IMR-90 (cell line): ENCODE data around the gene SEMA6C. TPM values are rescaled to one million over a fixed set of nuclear protein-coding genes. Genes with fewer than 3 reads are reported as not detected.
A peak's percentile ranks its signal among the peaks of the same experiment; 100 is the strongest.

ENCODE experiments used
- ATAC-seq: fragments of 200-7000 bp; cut with Tn5 transposase; 2 replicates; pipeline ENCODE4 v1.9.1; 2020; ENCODE audit warnings: low read depth, mild to moderate bottlenecking, moderate library complexity
- BruUV-seq: library from RNA; stranded (reverse); fragments of 400-500 nt; replicated peaks from 2 replicates; lab custom pipeline; 2021; lab: Mats Ljungman, UMichigan
- CTCF ChIA-PET: fragments of 300-600 bp; formaldehyde crosslinking; extraction: SDS; loops from one replicate; lab custom pipeline; 2021; ENCODE audit warnings: antibody characterized with exemption; lab: Yijun Ruan, JAX
- POLR2A ChIA-PET: fragments of 300-600 bp; sonication (Branson Sonifier 250); formaldehyde crosslinking; loops from one replicate; lab custom pipeline; 2022; ENCODE audit warnings: antibody characterized with exemption; ENCODE audit not compliant: unreplicated experiment; lab: Charles Lee
- DNase-seq: peaks from one replicate; pipeline ENCODE4 v3.0.0; 2013
- H2AFZ ChIP-seq: replicated peaks from 2 replicates; pipeline ENCODE3; 2013; ENCODE audit warnings: low read length, mild to moderate bottlenecking; ENCODE audit not compliant: poor library complexity
- H2AK5ac ChIP-seq: 2 replicates; pipeline ENCODE4 v1.6.1; 2013; ENCODE audit warnings: low read depth, low read length, inconsistent platforms
- H2AK9ac ChIP-seq: replicated peaks from 2 replicates; pipeline ENCODE3; 2013; ENCODE audit warnings: mild to moderate bottlenecking, low read depth, low read length, moderate library complexity; ENCODE audit not compliant: poor library complexity
- H2BK120ac ChIP-seq: 2 replicates; pipeline ENCODE4 v1.6.1; 2013; ENCODE audit warnings: low read depth, low read length, inconsistent platforms
- H2BK15ac ChIP-seq: 3 replicates; pipeline ENCODE4 v1.6.1; 2013; ENCODE audit warnings: low read depth, low read length, inconsistent platforms
- H2BK20ac ChIP-seq: 2 replicates; pipeline ENCODE4 v1.6.1; 2013; ENCODE audit warnings: low read depth, mild to moderate bottlenecking, inconsistent platforms, low read length, moderate library complexity
- H2BK5ac ChIP-seq: 2 replicates; pipeline ENCODE4 v1.6.1; 2013; ENCODE audit warnings: mild to moderate bottlenecking, low read depth, low read length, inconsistent platforms; ENCODE audit not compliant: poor library complexity, severe bottlenecking
- H3K14ac ChIP-seq: replicated peaks from 2 replicates; pipeline ENCODE4 v1.6.1; 2013; ENCODE audit warnings: low read depth, low read length, inconsistent platforms
- H3K18ac ChIP-seq: 2 replicates; pipeline ENCODE4 v1.6.1; 2013; ENCODE audit warnings: low read depth, low read length, control low read depth
- H3K23ac ChIP-seq: 2 replicates; pipeline ENCODE4 v1.6.1; 2013; ENCODE audit warnings: low read depth, low read length, inconsistent platforms
- H3K27ac ChIP-seq: 2 replicates; pipeline ENCODE4 v1.5.1; 2013; ENCODE audit warnings: mild to moderate bottlenecking, control low read depth, low read length; ENCODE audit not compliant: insufficient read depth
- H3K27me3 ChIP-seq: 2 replicates; pipeline ENCODE4 v1.6.1; 2013; ENCODE audit warnings: low read length; ENCODE audit not compliant: control insufficient read depth, insufficient read depth
- H3K36me3 ChIP-seq: 2 replicates; pipeline ENCODE4 v1.6.1; 2013; ENCODE audit warnings: low read length, mixed read lengths; ENCODE audit not compliant: control insufficient read depth, insufficient read depth
- H3K4ac ChIP-seq: 2 replicates; pipeline ENCODE4 v1.6.1; 2013; ENCODE audit warnings: low read depth, low read length, inconsistent platforms
- H3K4me1 ChIP-seq: 2 replicates; pipeline ENCODE4 v1.6.1; 2013; ENCODE audit warnings: low read length, mixed read lengths; ENCODE audit not compliant: control insufficient read depth, insufficient read depth
- H3K4me2 ChIP-seq: 2 replicates; pipeline ENCODE4 v1.6.1; 2013; ENCODE audit warnings: low read depth, mild to moderate bottlenecking, control low read depth, low read length, moderate library complexity
- H3K4me3 ChIP-seq: 2 replicates; pipeline ENCODE4 v1.5.1; 2013; ENCODE audit warnings: low read depth, mild to moderate bottlenecking, control low read depth, low read length, moderate library complexity; ENCODE audit not compliant: insufficient read depth
- H3K56ac ChIP-seq: 2 replicates; pipeline ENCODE4 v1.6.1; 2013; ENCODE audit warnings: low read length, inconsistent platforms; ENCODE audit not compliant: insufficient read depth; ENCODE audit errors: extremely low read depth
- H3K79me1 ChIP-seq, 2 experiments: 2 replicates each; pipeline ENCODE4 v1.6.1; 2013; ENCODE audit warnings: low read length in 2 of 2, inconsistent platforms in 1 of 2, low read depth in 1 of 2
- H3K9ac ChIP-seq: 2 replicates; pipeline ENCODE4 v1.6.1; 2013; ENCODE audit warnings: low read depth, low read length, control low read depth
- H3K9me1 ChIP-seq: 2 replicates; pipeline ENCODE4 v1.6.1; 2013; ENCODE audit warnings: low read length, inconsistent platforms; ENCODE audit not compliant: insufficient read depth
- H3K9me3 ChIP-seq: 2 replicates; pipeline ENCODE4 v1.6.1; 2013; ENCODE audit warnings: low read length; ENCODE audit not compliant: control insufficient read depth, insufficient read depth
- H4K20me1 ChIP-seq: 2 replicates; pipeline ENCODE4 v1.6.1; 2013; ENCODE audit warnings: low read length, inconsistent platforms; ENCODE audit not compliant: insufficient read depth
- H4K5ac ChIP-seq: 2 replicates; pipeline ENCODE4 v1.6.1; 2013; ENCODE audit warnings: mild to moderate bottlenecking, low read depth, low read length, control low read depth
- H4K8ac ChIP-seq, 2 experiments: 2 replicates each; pipeline ENCODE4 v1.6.1; 2013; ENCODE audit warnings: low read depth in 2 of 2, low read length in 2 of 2, control low read depth in 1 of 2, inconsistent platforms in 1 of 2
- H4K91ac ChIP-seq: 2 replicates; pipeline ENCODE4 v1.6.1; 2013; ENCODE audit warnings: low read depth, low read length, inconsistent platforms; ENCODE audit not compliant: insufficient read depth
- BHLHE40 ChIP-seq: fragments of 150-350 bp; IDR thresholded peaks from 2 replicates; pipeline ENCODE4 v1.6.1; 2016; ENCODE audit warnings: mild to moderate bottlenecking, low read depth, low read length
- CEBPB ChIP-seq: IDR thresholded peaks from 2 replicates; pipeline ENCODE4 v1.6.1; 2012; ENCODE audit warnings: low read depth, low read length, improper control_type of control experiment
- CHD1 ChIP-seq: IDR thresholded peaks from 2 replicates; pipeline ENCODE4 v1.6.1; 2012; ENCODE audit warnings: low read depth, low read length, improper control_type of control experiment
- FOS ChIP-seq: fragments of 150-350 bp; IDR thresholded peaks from 2 replicates; pipeline ENCODE4 v1.6.1; 2016; ENCODE audit warnings: low read depth, low read length
- MAFK ChIP-seq: IDR thresholded peaks from 2 replicates; pipeline ENCODE4 v1.6.1; 2012; ENCODE audit warnings: low read depth, low read length, improper control_type of control experiment
- MAZ ChIP-seq: IDR thresholded peaks from 2 replicates; pipeline ENCODE4 v1.6.1; 2012; ENCODE audit warnings: low read depth, mild to moderate bottlenecking, low read length, improper control_type of control experiment, moderate library complexity, borderline replicate concordance
- MXI1 ChIP-seq: IDR thresholded peaks from 2 replicates; pipeline ENCODE4 v1.6.1; 2012; ENCODE audit warnings: low read depth, mild to moderate bottlenecking, low read length, moderate library complexity, borderline replicate concordance
- NFE2L2 ChIP-seq: fragments of 150-350 bp; IDR thresholded peaks from 2 replicates; pipeline ENCODE4 v1.6.1; 2016; ENCODE audit warnings: low read depth, mild to moderate bottlenecking, low read length
- POLR2A ChIP-seq: IDR thresholded peaks from 2 replicates; pipeline ENCODE4 v1.6.1; 2012; ENCODE audit warnings: mild to moderate bottlenecking, low read depth, low read length
- RAD21 ChIP-seq: IDR thresholded peaks from 2 replicates; pipeline ENCODE4 v1.6.1; 2012; ENCODE audit warnings: low read length, improper control_type of control experiment
- RCOR1 ChIP-seq: IDR thresholded peaks from 2 replicates; pipeline ENCODE4 v1.6.1; 2012; ENCODE audit warnings: mild to moderate bottlenecking, low read length, improper control_type of control experiment; ENCODE audit not compliant: insufficient replicate concordance
- RFX5 ChIP-seq: IDR thresholded peaks from 2 replicates; pipeline ENCODE4 v1.8.0; 2012; ENCODE audit warnings: low read depth, mild to moderate bottlenecking, low read length, moderate library complexity
- SMC3 ChIP-seq: fragments of 150-350 bp; IDR thresholded peaks from 2 replicates; pipeline ENCODE4 v1.6.1; 2016; ENCODE audit warnings: low read depth, mild to moderate bottlenecking, antibody characterized with exemption, low read length, moderate library complexity
- WGBS, 2 experiments: methylation state at CpG; one replicate each; pipeline versions ENCODE4 v1.1.5 to v1.1.7; 2013; ENCODE audit warnings: missing lambda C conversion rate in 2 of 2; ENCODE audit not compliant: insufficient read length in 1 of 2; ENCODE audit errors: extremely low coverage in 2 of 2; 5-methylcytosine and 5-hydroxymethylcytosine counted together
- dilution Hi-C: fragments of 300-500 bp; cut with HindIII; formaldehyde crosslinking; loops from one replicate; pipeline ENCODE4 v1.14.3; 2018; ENCODE audit warnings: low sequenced_read_pairs; ENCODE audit not compliant: unreplicated experiment
- in situ Hi-C: fragments of 300-500 bp; cut with MboI; formaldehyde crosslinking; loops from 3 replicates; pipeline ENCODE4 v1.14.3; 2019; ENCODE audit warnings: low sequenced_read_pairs, inconsistent platforms, mixed read lengths
- intact Hi-C: fragments of 100-400 bp; cut with micrococcal nuclease; formaldehyde crosslinking; loops from 2 replicates; pipeline ENCODE4 v1.10.0; 2022
- polyA plus RNA-seq, 3 experiments: library from polyadenylated mRNA; depleted of rRNA; stranded (reverse); fragments of >200 nt; gene quantifications; 2 replicates each; pipeline ENCODE4 v1.2.3, GENCODE V29; 2012; ENCODE audit warnings: low replicate concordance in 1 of 3
- total RNA-seq: library from RNA; depleted of rRNA; stranded (reverse); fragments of >200 nt; gene quantifications from 2 replicates; pipeline ENCODE4 v1.2.3, GENCODE V29; 2012
- TF ChIP-seq, protein P1 (sequence below): fragments of 150-350 bp; IDR thresholded peaks from 2 replicates; pipeline ENCODE4 v1.6.1; 2016; ENCODE audit warnings: low read depth, mild to moderate bottlenecking, low read length, moderate library complexity, borderline replicate concordance
- TF ChIP-seq, protein P2 (sequence below): conservative IDR thresholded peaks from 2 replicates; pipeline ENCODE4 v1.5.1; 2012; ENCODE audit warnings: mild to moderate bottlenecking, low read depth, low read length, improper control_type of control experiment
- TF ChIP-seq, protein P3 (sequence below): fragments of 150-350 bp; IDR thresholded peaks from 2 replicates; pipeline ENCODE4 v1.6.1; 2017; ENCODE audit warnings: mild to moderate bottlenecking, antibody characterized with exemption, low read length, low read depth

The SEMA6C gene
- total and polyA plus RNA-seq, 2 of the 4 experiments (the other 2 are of a cell fraction), result 0.36 to 2.0 TPM

DNA sequence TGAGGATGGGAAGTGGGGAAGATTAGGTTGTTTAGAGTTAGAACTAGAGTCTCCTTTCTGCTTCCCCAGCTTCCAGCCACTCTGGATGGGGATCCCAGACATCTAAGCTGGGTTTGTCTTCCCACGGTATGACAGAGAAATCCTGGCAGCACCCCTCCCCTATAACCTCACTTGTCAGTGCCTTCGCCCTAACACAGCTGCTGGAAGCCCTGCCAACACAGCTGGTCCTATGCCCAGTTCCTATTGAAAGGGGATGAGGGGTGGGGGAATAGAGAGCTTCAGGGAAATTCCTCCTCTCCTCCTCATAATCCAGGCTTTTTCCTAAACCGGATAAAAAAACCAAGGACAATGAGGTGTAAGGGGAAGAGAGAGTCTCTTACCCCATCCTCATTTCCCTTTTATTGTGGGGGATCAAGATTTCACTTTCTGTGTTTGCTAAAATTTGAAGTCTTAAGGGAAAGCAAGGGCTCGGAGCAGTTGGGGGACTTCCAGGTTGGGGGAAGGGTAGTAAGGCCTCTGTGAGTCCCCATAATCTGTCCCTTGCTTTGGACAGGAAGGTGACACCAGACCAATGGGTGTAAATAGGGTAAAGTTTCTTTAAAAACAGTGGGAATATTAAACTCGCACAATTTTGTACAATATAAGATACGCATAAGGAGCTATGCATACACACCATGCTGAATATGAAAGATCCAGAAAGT, 28.8 kb upstream of the SEMA6C start:
- peak; percentile 40 for ATAC-seq
- intact Hi-C loops, result no loop called here
- Histone ChIP-seq H3K18ac (no peak overlapping the region), H2BK120ac (no peak overlapping the region), H3K9ac (no peak overlapping the region), H3K4ac (no peak overlapping the region), H2BK5ac (no peak overlapping the region), H2AK5ac (no peak overlapping the region), H2AFZ (no peak overlapping the region), H3K9me1 (peaks cover 3% of the 10 kb centered on the region; the same call in 1 of the 2 replicates), H3K4me1 (peaks cover 2% of the 10 kb centered on the region; the same call in 1 of the 2 replicates), H3K27me3 (no peaks in the 10 kb centered on the region), H3K14ac (no peak overlapping the region), H4K8ac (no peak overlapping the region), H2BK15ac (no peak overlapping the region), H3K4me3 (no peak overlapping the region), H3K4me2 (no peak overlapping the region), H4K91ac (no peak overlapping the region), H4K20me1 (no peaks in the 10 kb centered on the region), H4K5ac (no peak overlapping the region), H3K27ac (no peak overlapping the region), H3K9me3 (no peaks in the 10 kb centered on the region), H2BK20ac (no peak overlapping the region), H3K36me3 (peaks cover 48% of the 10 kb centered on the region), H3K56ac (no peak overlapping the region), H3K79me1 (no peaks in the 10 kb centered on the region; a peak in 1 of 4 replicates), H2AK9ac (peak overlapping the region; percentile 58), H3K23ac (no peak overlapping the region)
- dilution Hi-C loops, result no loop called here
- peak; percentile 38 for DNase-seq
- in situ Hi-C loops, result no loop called here
- CTCF ChIA-PET, result no interaction called here
- no peak for TF ChIP-seq BHLHE40
- TF ChIP-seq RAD21, result no peak
- TF ChIP-seq MXI1, result no peak
- no peak for TF ChIP-seq SMC3
- TF ChIP-seq, protein P1, sequence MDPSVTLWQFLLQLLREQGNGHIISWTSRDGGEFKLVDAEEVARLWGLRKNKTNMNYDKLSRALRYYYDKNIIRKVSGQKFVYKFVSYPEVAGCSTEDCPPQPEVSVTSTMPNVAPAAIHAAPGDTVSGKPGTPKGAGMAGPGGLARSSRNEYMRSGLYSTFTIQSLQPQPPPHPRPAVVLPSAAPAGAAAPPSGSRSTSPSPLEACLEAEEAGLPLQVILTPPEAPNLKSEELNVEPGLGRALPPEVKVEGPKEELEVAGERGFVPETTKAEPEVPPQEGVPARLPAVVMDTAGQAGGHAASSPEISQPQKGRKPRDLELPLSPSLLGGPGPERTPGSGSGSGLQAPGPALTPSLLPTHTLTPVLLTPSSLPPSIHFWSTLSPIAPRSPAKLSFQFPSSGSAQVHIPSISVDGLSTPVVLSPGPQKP, result no peak
- TF ChIP-seq CHD1, result no peak
- TF ChIP-seq NFE2L2, result no peak
- TF ChIP-seq RFX5, result no peak
- no peak for TF ChIP-seq CEBPB
- TF ChIP-seq MAZ, result no peak
- no peak for TF ChIP-seq MAFK
- TF ChIP-seq RCOR1, result no peak
- no peak for TF ChIP-seq POLR2A
- TF ChIP-seq, protein P2, sequence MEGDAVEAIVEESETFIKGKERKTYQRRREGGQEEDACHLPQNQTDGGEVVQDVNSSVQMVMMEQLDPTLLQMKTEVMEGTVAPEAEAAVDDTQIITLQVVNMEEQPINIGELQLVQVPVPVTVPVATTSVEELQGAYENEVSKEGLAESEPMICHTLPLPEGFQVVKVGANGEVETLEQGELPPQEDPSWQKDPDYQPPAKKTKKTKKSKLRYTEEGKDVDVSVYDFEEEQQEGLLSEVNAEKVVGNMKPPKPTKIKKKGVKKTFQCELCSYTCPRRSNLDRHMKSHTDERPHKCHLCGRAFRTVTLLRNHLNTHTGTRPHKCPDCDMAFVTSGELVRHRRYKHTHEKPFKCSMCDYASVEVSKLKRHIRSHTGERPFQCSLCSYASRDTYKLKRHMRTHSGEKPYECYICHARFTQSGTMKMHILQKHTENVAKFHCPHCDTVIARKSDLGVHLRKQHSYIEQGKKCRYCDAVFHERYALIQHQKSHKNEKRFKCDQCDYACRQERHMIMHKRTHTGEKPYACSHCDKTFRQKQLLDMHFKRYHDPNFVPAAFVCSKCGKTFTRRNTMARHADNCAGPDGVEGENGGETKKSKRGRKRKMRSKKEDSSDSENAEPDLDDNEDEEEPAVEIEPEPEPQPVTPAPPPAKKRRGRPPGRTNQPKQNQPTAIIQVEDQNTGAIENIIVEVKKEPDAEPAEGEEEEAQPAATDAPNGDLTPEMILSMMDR, result no peak
- TF ChIP-seq FOS, result no peak
- TF ChIP-seq, protein P3, sequence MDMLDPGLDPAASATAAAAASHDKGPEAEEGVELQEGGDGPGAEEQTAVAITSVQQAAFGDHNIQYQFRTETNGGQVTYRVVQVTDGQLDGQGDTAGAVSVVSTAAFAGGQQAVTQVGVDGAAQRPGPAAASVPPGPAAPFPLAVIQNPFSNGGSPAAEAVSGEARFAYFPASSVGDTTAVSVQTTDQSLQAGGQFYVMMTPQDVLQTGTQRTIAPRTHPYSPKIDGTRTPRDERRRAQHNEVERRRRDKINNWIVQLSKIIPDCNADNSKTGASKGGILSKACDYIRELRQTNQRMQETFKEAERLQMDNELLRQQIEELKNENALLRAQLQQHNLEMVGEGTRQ, result no peak
- no TSS peak for BruUV-seq
- POLR2A ChIA-PET, result no interaction called here
- 0% methylated on average over 1 of the region's 6 CpGs; no CpG with 5 or more reads in 1 of the 2 experiments for WGBS, 2 experiments
